GM21360 (cell line): Measurements from ENCODE around the gene SLC1A2.

Source experiments
- ATAC-seq: cut with Tn5 transposase; IDR thresholded peaks from one replicate; pipeline ENCODE4 v1.9.1; 2021; ENCODE audit warnings: mild to moderate bottlenecking, moderate library complexity; ENCODE audit not compliant: unreplicated experiment

Gene SLC1A2

DNA sequence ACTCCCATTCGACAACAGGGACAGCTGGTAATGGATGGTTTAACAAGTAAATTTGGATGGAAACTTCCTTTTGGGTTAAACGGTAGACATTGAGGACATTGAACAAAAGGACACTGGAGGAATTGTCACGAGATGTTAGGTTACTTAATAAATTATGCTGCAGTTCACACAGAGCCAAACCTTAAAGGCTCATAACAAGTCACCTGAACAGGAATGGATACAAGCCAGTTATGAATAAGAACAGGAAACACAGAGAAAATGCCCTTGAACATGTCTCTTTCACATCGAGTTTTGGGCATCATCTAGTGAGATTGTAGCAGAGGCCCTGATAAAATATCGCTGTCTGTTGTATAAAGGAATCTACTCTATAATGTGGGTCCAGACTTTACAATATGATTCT is 214.7 kb downstream of the SLC1A2 start:
- no peak for ATAC-seq
